Measurements from ENCODE around the gene NLRP4.

GRCh38 chr19:55912916-55913315 is 76.6 kb downstream of the NLRP4 start:
- TF ChIP-seq POLR2A (IDR thresholded peaks at IDR 0.05) (no peak), CTCF (IDR thresholded peaks at IDR 0.05) (no peak)
